ENCODE data around the gene CRACR2A. TPM values are rescaled to one million over a fixed set of nuclear protein-coding genes. Genes with fewer than 3 reads are reported as not detected.

The CRACR2A gene
- total RNA-seq (2021; fragmentation: NEBNext Ultra II Directional; extraction: Animal tissue kit (Norgen Biotek cat#: 25700)) (3.0 and 3.2 TPM in 2 replicates), polyA plus RNA-seq (2011; rRNA removed) (0.75 and 0.85 TPM in 2 replicates), polyA minus RNA-seq (2011; rRNA and poly(A)+ RNA removed) (1.5 and 2.6 TPM in 2 replicates)
- polyA plus RNA-seq (2011; cell fraction: cytosol; rRNA removed): 1.1 TPM
- 1.9 TPM for polyA plus RNA-seq (2011; cell fraction: nucleus; rRNA removed)
- polyA plus RNA-seq (2012, experiment 1 of 2): 1.1 to 1.8 TPM (median 1.5 TPM) in 4 replicates
- polyA plus RNA-seq (2012, experiment 2 of 2): 0.20 TPM
- 0.89 TPM for polyA plus RNA-seq (2013, experiment 1 of 2)
- polyA plus RNA-seq (2013, experiment 2 of 2): 1.0 TPM
- polyA minus RNA-seq (2011; cell fraction: cytosol; rRNA and poly(A)+ RNA removed): 0.88 TPM
- 3.8 TPM for polyA minus RNA-seq (2011; cell fraction: nucleus; rRNA and poly(A)+ RNA removed)
- long read RNA-seq, experiment 1, partial matches to known transcripts: 1 of 3 reads
- long read RNA-seq, experiment 1, other reads (novel, unspliced or antisense): 2 of 3 reads
- long read RNA-seq, experiment 2, partial matches to known transcripts: 0 of 1 reads
- long read RNA-seq, experiment 2, other reads (novel, unspliced or antisense): 0 of 1 reads

- CTCF ChIA-PET (ENCODE audit: partially characterized antibody): interaction anchor here (0.6 to 3.5 kb wide), 15 partner anchors 9 to 452 kb away, joined by 3 to 14 read pairs (median 3); no protein-coding TSS in a partner anchor
- Histone ChIP-seq H2BK5ac (ENCODE audit: low read depth, low read length) (0 out of 2 replicates have a peak within 1 kb of the TSS, but pooled peaks have one; percentile 30), H3K27me3 (replicated peaks in 1 of 4; ENCODE audit: control insufficient read depth in 3 of 4, extremely low read depth in 1 of 4, insufficient read depth in 3 of 4, low read length in 3 of 4) (peaks cover 0 to 16% (median 12%) of the 10 kb centered on the region in 4 experiments; a peak in 6 of 7 replicates), H3K79me1 (ENCODE audit: low read depth, low read length) (no peaks in the 10 kb centered on the region), H3K4ac (replicated peaks; ENCODE audit: insufficient read length, low read depth, low read length) (no peak within 1 kb of the TSS), H3K4me2 (ENCODE audit: insufficient read depth in 1 of 2, low read depth in 2 of 2, low read length in 2 of 2) (peak within 1 kb of the TSS; percentile 23 to 67), H2BK120ac (replicated peaks; ENCODE audit: low read depth, low read length) (no peak within 1 kb of the TSS), H4K8ac (ENCODE audit: extremely low read depth, insufficient read depth, low read length) (peak within 1 kb of the TSS; percentile 28; the same call in 1 of the 2 replicates), H3K14ac (ENCODE audit: insufficient read length) (no peak within 1 kb of the TSS), H2AFZ (ENCODE audit: low read length) (peak within 1 kb of the TSS; percentile 31; the same call in 1 of the 2 replicates), H3K9ac (replicated peaks in 1 of 4; ENCODE audit: extremely low read depth in 1 of 4, low read depth in 3 of 4, low read length in 3 of 4) (no peak within 1 kb of the TSS; a peak in 1 of 7 replicates), H4K91ac (replicated peaks; ENCODE audit: insufficient read length, low read length) (peak within 1 kb of the TSS; percentile 44), H3K56ac (replicated peaks; ENCODE audit: insufficient read length, low read depth, low read length) (no peak within 1 kb of the TSS), H3K4me1 (replicated peaks in 1 of 4; ENCODE audit: control insufficient read depth in 3 of 4, insufficient read depth in 4 of 4, low read length in 3 of 4) (peaks cover 0 to 4% (median 3%) of the 10 kb centered on the region in 4 experiments; a peak in 5 of 7 replicates), H3K23me2 (ENCODE audit: low read depth, low read length) (no peaks in the 10 kb centered on the region; the same call in 1 of the 2 replicates), H2AK5ac (ENCODE audit: low read depth, low read length) (peak within 1 kb of the TSS; percentile 61; the same call in 1 of the 2 replicates), H2BK15ac (ENCODE audit: low read length) (no peak within 1 kb of the TSS; the same call in 1 of the 2 replicates), H3K4me3 (ENCODE audit: extremely low read depth in 1 of 4, insufficient read depth in 2 of 4, low read depth in 3 of 4, low read length in 4 of 4) (peak within 1 kb of the TSS; percentile 8 to 54 (median 23); a peak in 7 of 8 replicates), H2BK12ac (ENCODE audit: low read depth, low read length) (peak within 1 kb of the TSS; percentile 75; the same call in 1 of the 2 replicates), H3K79me2 (ENCODE audit: control insufficient read depth in 1 of 2, insufficient read depth in 2 of 2, low read length in 2 of 2) (no peaks in the 10 kb centered on the region; a peak in 1 of 4 replicates), H4K20me1 (replicated peaks in 1 of 2; ENCODE audit: control insufficient read depth in 1 of 2, insufficient read depth in 2 of 2, low read length in 2 of 2) (no peaks in the 10 kb centered on the region), H3K9me3 (ENCODE audit: insufficient read depth in 2 of 2, low read depth in 1 of 2, low read length in 1 of 2) (no peaks in the 10 kb centered on the region), H3K23ac (ENCODE audit: insufficient read length) (no peak within 1 kb of the TSS), H2BK20ac (ENCODE audit: low read length) (no peak within 1 kb of the TSS), H3K36me3 (ENCODE audit: control insufficient read depth in 2 of 4, insufficient read depth in 4 of 4, low read length in 3 of 4) (no peaks in the 10 kb centered on the region), H4K5ac (ENCODE audit: insufficient read length, low read depth, low read length) (no peak within 1 kb of the TSS), H3K18ac (ENCODE audit: extremely low read depth, low read length) (no peak within 1 kb of the TSS; the same call in 1 of the 2 replicates), H3K27ac (ENCODE audit: low read depth, low read length) (no peak within 1 kb of the TSS)
- POLR2A ChIA-PET (ENCODE audit: partially characterized antibody): interaction anchor here (0.7 to 1.3 kb wide), 3 partner anchors 11 to 82 kb away, joined by 3 read pairs; no protein-coding TSS in a partner anchor
- FAIRE-seq: no peak
- peak; percentile 41 to 88 for DNase-seq (ENCODE audit: low read depth in 1 of 2, low spot score in 2 of 2)
- 16% methylated on average over 35 of the region's 62 CpGs; no CpG with 5 or more reads in 1 of the 2 experiments for WGBS, 2 experiments (ENCODE audit: extremely low coverage in 1 of 2, insufficient coverage in 1 of 2, insufficient read length in 1 of 2, insufficient replicate concordance in 2 of 2, low coverage in 1 of 2, low lambda C conversion rate in 2 of 2, missing lambda C conversion rate in 1 of 2)
- TF ChIP-seq TCF12 (IDR thresholded peaks at IDR 0.05; ENCODE audit: low read depth, low read length): no peak
- TF ChIP-seq RAD21 (IDR thresholded peaks at IDR 0.05 in 1 of 2, conservative IDR thresholded peaks at IDR 0.05 in 1 of 2; ENCODE audit: low read depth in 2 of 2, low read length in 2 of 2): peak; percentile 55 to 72
- no peak for TF ChIP-seq BCL11A (IDR thresholded peaks at IDR 0.05; ENCODE audit: low read depth in 2 of 2, low read length in 2 of 2)
- TF ChIP-seq FOSL1 (IDR thresholded peaks at IDR 0.05; ENCODE audit: insufficient read depth, low read depth, low read length): no peak
- TF ChIP-seq SIN3A (conservative IDR thresholded peaks at IDR 0.05 in 1 of 2, IDR thresholded peaks at IDR 0.05 in 1 of 2; ENCODE audit: low read depth in 1 of 2, low read length in 2 of 2): peak in 1 of 2 experiments; percentile 73; a peak in 2 of 4 replicates
- no peak for TF ChIP-seq EGR1 (IDR thresholded peaks at IDR 0.05; ENCODE audit: borderline replicate concordance, low read depth, low read length)
- TF ChIP-seq CBX8 (IDR thresholded peaks at IDR 0.05; ENCODE audit: borderline replicate concordance, low read depth, low read length): no peak
- TF ChIP-seq CHD1 (IDR thresholded peaks at IDR 0.05; ENCODE audit: low read depth, low read length): no peak
These were observed at the start of gene CRACR2A for GRCh38 chr12:3752741-3753486. Gene CRACR2A, minus strand, starts transcription at chr12:3753109. Its CDS starts 56,110 bp downstream, at chr12:3696999.
